SK-N-SH (cell line): ENCODE measurements around the gene TMIGD2. TPM values are rescaled to one million over a fixed set of nuclear protein-coding genes. Genes with fewer than 3 reads are reported as not detected.

Source experiments
- CTCF ChIA-PET: fragments of 300-600, 350-600 bp; formaldehyde crosslinking; extraction: SDS; loops from one replicate; lab custom pipeline; 2021; lab: Yijun Ruan, JAX
- POLR2A ChIA-PET: fragments of 350-600 bp; sonication (Branson Sonifier 250); formaldehyde crosslinking; extraction: SDS; loops from one replicate; lab custom pipeline; 2020; ENCODE audit warnings: antibody characterized with exemption, inconsistent platforms; lab: Yijun Ruan, JAX
- DNase-seq: peaks from one replicate; pipeline ENCODE4 v3.0.0; 2012
- H2AFZ ChIP-seq: fragments of 200-600 bp; sonication (generic); 2 replicates; pipeline ENCODE4 v1.8.1; 2016; ENCODE audit warnings: antibody characterized with exemption, mild to moderate bottlenecking, low read depth
- H3F3A ChIP-seq: fragments of 200-600 bp; sonication (generic); replicated peaks from 2 replicates; pipeline ENCODE3; 2016; ENCODE audit warnings: antibody characterized with exemption, mild to moderate bottlenecking; ENCODE audit not compliant: insufficient read depth
- H3K27ac ChIP-seq, 2 experiments: fragments of 200-500 bp in 1 of 2; fragments of 200-600 bp in 1 of 2; sonication (Bioruptor generic) in 1 of 2; sonication (generic), shearing (Covaris generic) in 1 of 2; 2 replicates each; pipeline versions ENCODE4 v1.5.1 to v1.6.1; 2014 to 2016; ENCODE audit warnings: low read depth in 2 of 2, inconsistent platforms in 1 of 2, low read length in 1 of 2, mild to moderate bottlenecking in 1 of 2, mixed read lengths in 1 of 2
- H3K27me3 ChIP-seq: fragments of 200-600 bp; sonication (generic), shearing (Covaris generic); 2 replicates; pipeline ENCODE4 v1.6.1; 2016; ENCODE audit warnings: mixed run types; ENCODE audit not compliant: insufficient read depth
- H3K36me3 ChIP-seq, 2 experiments: fragments of 200-500 bp in 1 of 2; fragments of 200-600 bp in 1 of 2; sonication (Bioruptor generic) in 1 of 2; sonication (generic) in 1 of 2; replicated peaks in 1 of 2; 2 replicates each; pipeline versions ENCODE3 to v1.5.1; 2014 to 2016; ENCODE audit warnings: low read length in 1 of 2, mild to moderate bottlenecking in 1 of 2; ENCODE audit not compliant: insufficient read depth in 2 of 2, control insufficient read depth in 1 of 2
- H3K4me1 ChIP-seq, 2 experiments: fragments of 200-500 bp in 1 of 2; fragments of 200-600 bp in 1 of 2; sonication (Bioruptor generic) in 1 of 2; sonication (generic), shearing (Covaris generic) in 1 of 2; 2 replicates each; pipeline versions ENCODE4 v1.5.1 to v1.6.1; 2014 to 2016; ENCODE audit warnings: low read depth in 1 of 2, low read length in 1 of 2, mixed run types in 1 of 2; ENCODE audit not compliant: insufficient read depth in 2 of 2, control insufficient read depth in 1 of 2
- H3K4me2 ChIP-seq: fragments of 200-600 bp; sonication (generic), shearing (Covaris generic); 2 replicates; pipeline ENCODE4 v1.6.1; 2017; ENCODE audit warnings: mixed run types
- H3K4me3 ChIP-seq, 2 experiments: fragments of 200-500 bp in 1 of 2; fragments of 200-600 bp in 1 of 2; sonication (Bioruptor generic) in 1 of 2; sonication (generic), shearing (Covaris generic) in 1 of 2; 2 replicates each; pipeline versions ENCODE4 v1.5.1 to v1.8.1; 2014 to 2016; ENCODE audit warnings: low read depth in 2 of 2, inconsistent platforms in 1 of 2, low read length in 1 of 2, mild to moderate bottlenecking in 1 of 2, mixed read lengths in 1 of 2, moderate library complexity in 1 of 2
- H3K79me2 ChIP-seq: fragments of 200-600 bp; sonication (generic); 2 replicates; pipeline ENCODE4 v1.8.1; 2017; ENCODE audit warnings: mild to moderate bottlenecking; ENCODE audit not compliant: insufficient read depth
- H3K9ac ChIP-seq: fragments of 200-600 bp; sonication (generic); 2 replicates; pipeline ENCODE4 v1.6.1; 2017; ENCODE audit warnings: mixed run types
- H3K9me2 ChIP-seq: fragments of 200-600 bp; sonication (generic); 2 replicates; pipeline ENCODE4 v1.6.1; 2017; ENCODE audit warnings: mixed run types
- H3K9me3 ChIP-seq: fragments of 200-600 bp; sonication (generic); 2 replicates; pipeline ENCODE4 v1.6.1; 2017; ENCODE audit warnings: mixed run types, mild to moderate bottlenecking, moderate library complexity
- H4K20me1 ChIP-seq: fragments of 200-600 bp; sonication (generic); 2 replicates; pipeline ENCODE4 v1.6.1; 2017; ENCODE audit warnings: mild to moderate bottlenecking, mixed run types; ENCODE audit not compliant: insufficient read depth
- ELF1 ChIP-seq: IDR thresholded peaks from 2 replicates; pipeline ENCODE4 v1.4.0; 2012
- FOXJ3 ChIP-seq: sonication (generic); formaldehyde crosslinking; IDR thresholded peaks from 2 replicates; pipeline ENCODE4 v1.5.1; 2020; ENCODE audit warnings: mild to moderate bottlenecking, missing genetic modification reagents
- GATA2 ChIP-seq: sonication (generic); formaldehyde crosslinking; IDR thresholded peaks from 2 replicates; pipeline ENCODE4 v1.5.0; 2020; ENCODE audit warnings: mild to moderate bottlenecking, missing genetic modification reagents
- MEF2A ChIP-seq: IDR thresholded peaks from 2 replicates; pipeline ENCODE4 v1.4.0; 2012; ENCODE audit warnings: low read depth, borderline replicate concordance
- MXI1 ChIP-seq: IDR thresholded peaks from 2 replicates; pipeline ENCODE4 v1.6.1; 2012; ENCODE audit warnings: mild to moderate bottlenecking, low read depth, low read length, improper control_type of control experiment
- RAD21 ChIP-seq: IDR thresholded peaks from 2 replicates; pipeline ENCODE4 v1.6.1; 2012; ENCODE audit warnings: mild to moderate bottlenecking, low read length
- RCOR1 ChIP-seq: fragments of 150-350 bp; IDR thresholded peaks from 2 replicates; pipeline ENCODE4 v1.6.1; 2017; ENCODE audit warnings: antibody characterized with exemption, low read length
- RFX5 ChIP-seq: IDR thresholded peaks from 2 replicates; pipeline ENCODE4 v1.6.1; 2012; ENCODE audit warnings: mild to moderate bottlenecking, improper control_type of control experiment, low read length
- RXRA ChIP-seq: IDR thresholded peaks from 2 replicates; pipeline ENCODE4 v1.4.0; 2012; ENCODE audit warnings: low read depth, mild to moderate bottlenecking, borderline replicate concordance
- YY1 ChIP-seq: IDR thresholded peaks from 2 replicates; pipeline ENCODE4 v1.4.0; 2012; ENCODE audit warnings: low read depth, mild to moderate bottlenecking
- WGBS: methylation state at CpG from one replicate; pipeline ENCODE4 v1.1.6; 2017; ENCODE audit warnings: low lambda C conversion rate; 5-methylcytosine and 5-hydroxymethylcytosine counted together
- polyA plus RNA-seq, 3 experiments: library from polyadenylated mRNA; depleted of rRNA; stranded (reverse); fragments of >200 nt; gene quantifications; 2 replicates each; pipeline ENCODE4 v1.2.3, GENCODE V29; 2012
- TF ChIP-seq, protein P1 (sequence below): fragments of 150-350 bp; IDR thresholded peaks from 2 replicates; pipeline ENCODE4 v1.6.1; 2017; ENCODE audit warnings: antibody characterized with exemption, low read length, low read depth, borderline replicate concordance
- TF ChIP-seq, protein P2 (sequence below): IDR thresholded peaks from 2 replicates; pipeline ENCODE4; 2012
- TF ChIP-seq, protein P3 (sequence below): IDR thresholded peaks from 2 replicates; pipeline ENCODE4 v1.4.0; 2012; ENCODE audit warnings: low read depth, borderline replicate concordance

The TMIGD2 gene
- polyA plus RNA-seq, 1 of the 3 experiments (the other 2 are of a cell fraction) = not detected

DNA sequence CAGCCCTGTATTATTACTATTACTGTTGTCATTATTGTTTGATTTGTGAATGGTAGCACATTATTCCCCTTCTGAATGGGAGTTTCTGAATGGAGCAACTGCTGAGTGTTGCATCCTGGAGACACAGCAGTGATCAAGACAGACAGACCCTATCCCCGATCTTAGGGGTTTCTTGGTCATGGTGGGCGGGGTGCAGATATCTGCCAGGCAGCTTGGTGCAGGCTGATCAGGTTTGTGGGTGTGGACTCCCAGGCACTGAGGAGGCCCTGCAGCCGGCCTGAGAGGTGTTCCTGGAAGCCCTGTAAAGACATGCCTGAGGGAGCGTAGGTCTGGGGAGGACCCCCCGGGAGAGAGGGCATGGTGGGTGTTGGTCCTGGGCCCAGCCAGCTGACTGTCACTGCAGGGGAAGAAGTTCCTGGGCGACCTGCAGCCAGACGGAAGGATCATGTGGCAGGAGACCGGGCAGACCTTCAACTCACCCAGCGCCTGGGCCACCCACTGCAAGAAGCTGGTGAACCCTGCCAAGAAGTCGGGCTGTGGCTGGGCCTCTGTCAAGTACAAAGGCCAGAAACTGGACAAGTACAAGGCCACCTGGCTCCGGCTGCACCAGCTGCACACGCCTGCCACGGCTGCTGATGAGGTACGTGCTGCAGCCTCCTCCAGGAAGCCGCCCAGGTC, 43.3 kb upstream of the TMIGD2 start:
- Histone ChIP-seq H3K27me3 (no peaks in the 10 kb centered on the region), H3K4me3 (no peak overlapping the region), H3K27ac (no peak overlapping the region), H2AFZ (no peak overlapping the region), H3K9me3 (no peaks in the 10 kb centered on the region), H3K36me3 (peaks cover 2 to 11% of the 10 kb centered on the region in 2 experiments), H3K9ac (no peak overlapping the region), H3K9me2 (no peaks in the 10 kb centered on the region), H3K4me2 (no peak overlapping the region), H3F3A (no peaks in the 10 kb centered on the region), H4K20me1 (no peaks in the 10 kb centered on the region), H3K79me2 (0 out of 2 replicates have a peak, but pooled peaks cover 5% of the 10 kb centered on the region), H3K4me1 (peaks cover 0 to 11% of the 10 kb centered on the region in 2 experiments; a peak in 1 of 4 replicates)
- TF ChIP-seq, protein P1, sequence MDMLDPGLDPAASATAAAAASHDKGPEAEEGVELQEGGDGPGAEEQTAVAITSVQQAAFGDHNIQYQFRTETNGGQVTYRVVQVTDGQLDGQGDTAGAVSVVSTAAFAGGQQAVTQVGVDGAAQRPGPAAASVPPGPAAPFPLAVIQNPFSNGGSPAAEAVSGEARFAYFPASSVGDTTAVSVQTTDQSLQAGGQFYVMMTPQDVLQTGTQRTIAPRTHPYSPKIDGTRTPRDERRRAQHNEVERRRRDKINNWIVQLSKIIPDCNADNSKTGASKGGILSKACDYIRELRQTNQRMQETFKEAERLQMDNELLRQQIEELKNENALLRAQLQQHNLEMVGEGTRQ = no peak
- TF ChIP-seq GATA2 (CRISPR knock-in tag) (no peak), YY1 (no peak), MXI1 (no peak), MEF2A (no peak), RAD21 (no peak), RCOR1 (no peak), RFX5 (no peak), RXRA (no peak), FOXJ3 (CRISPR knock-in tag) (no peak), ELF1 (no peak)
- TF ChIP-seq, protein P2, sequence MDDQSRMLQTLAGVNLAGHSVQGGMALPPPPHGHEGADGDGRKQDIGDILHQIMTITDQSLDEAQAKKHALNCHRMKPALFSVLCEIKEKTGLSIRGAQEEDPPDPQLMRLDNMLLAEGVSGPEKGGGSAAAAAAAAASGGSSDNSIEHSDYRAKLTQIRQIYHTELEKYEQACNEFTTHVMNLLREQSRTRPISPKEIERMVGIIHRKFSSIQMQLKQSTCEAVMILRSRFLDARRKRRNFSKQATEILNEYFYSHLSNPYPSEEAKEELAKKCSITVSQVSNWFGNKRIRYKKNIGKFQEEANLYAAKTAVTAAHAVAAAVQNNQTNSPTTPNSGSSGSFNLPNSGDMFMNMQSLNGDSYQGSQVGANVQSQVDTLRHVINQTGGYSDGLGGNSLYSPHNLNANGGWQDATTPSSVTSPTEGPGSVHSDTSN = no peak
- TF ChIP-seq, protein P3, sequence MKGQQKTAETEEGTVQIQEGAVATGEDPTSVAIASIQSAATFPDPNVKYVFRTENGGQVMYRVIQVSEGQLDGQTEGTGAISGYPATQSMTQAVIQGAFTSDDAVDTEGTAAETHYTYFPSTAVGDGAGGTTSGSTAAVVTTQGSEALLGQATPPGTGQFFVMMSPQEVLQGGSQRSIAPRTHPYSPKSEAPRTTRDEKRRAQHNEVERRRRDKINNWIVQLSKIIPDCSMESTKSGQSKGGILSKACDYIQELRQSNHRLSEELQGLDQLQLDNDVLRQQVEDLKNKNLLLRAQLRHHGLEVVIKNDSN = no peak
- ChIA-PET CTCF (interaction anchor here (0.7 to 4.7 kb wide), 5 partner anchors 17 to 99 kb away, joined by 3 to 50 read pairs (median 3); partner anchors contain the start of gene YJU2), POLR2A (interaction anchor here (0.7 to 0.8 kb wide), 2 partner anchors 35 to 99 kb away, joined by 4 to 9 read pairs; partner anchors contain the start of gene YJU2)
- WGBS = 91% methylated on average over 8 of the region's 15 CpGs
- DNase-seq = no peak
